Esophagus squamous epithelium (tissue), 4 donors: ENCODE data around the gene PIP5K1B.

Experiments used
- POLR2A ChIP-seq, 4 donors: fragments of 450-650 bp; IDR thresholded peaks; one replicate each; pipeline ENCODE4 v1.6.1; 2017; ENCODE audit warnings: antibody characterized with exemption in 4 of 4, mild to moderate bottlenecking in 4 of 4, moderate library complexity in 3 of 4
- TF ChIP-seq, protein P1 (sequence below), 6 experiments: fragments of 450-650 bp in 4 of 6; fragments of 200-600 bp in 2 of 6; sonication (generic) in 2 of 6; IDR thresholded peaks; one replicate each; pipeline ENCODE4 v1.5.1; 2016 to 2019; ENCODE audit warnings: antibody characterized with exemption in 6 of 6, mild to moderate bottlenecking in 4 of 6, moderate library complexity in 4 of 6

DNA sequence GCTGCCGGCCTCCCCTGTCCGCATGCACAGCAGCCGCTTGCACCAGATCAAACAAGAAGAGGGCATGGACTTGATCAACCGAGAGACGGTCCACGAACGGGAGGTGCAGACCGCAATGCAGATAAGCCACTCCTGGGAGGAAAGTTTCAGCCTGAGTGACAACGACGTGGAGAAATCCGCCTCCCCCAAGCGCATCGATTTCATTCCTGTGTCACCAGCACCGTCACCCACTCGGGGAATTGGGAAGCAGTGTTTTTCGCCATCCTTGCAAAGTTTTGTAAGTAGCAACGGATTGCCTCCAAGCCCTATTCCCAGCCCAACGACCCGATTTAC is 75.3 kb downstream of the PIP5K1B start:
- TF ChIP-seq, protein P1, sequence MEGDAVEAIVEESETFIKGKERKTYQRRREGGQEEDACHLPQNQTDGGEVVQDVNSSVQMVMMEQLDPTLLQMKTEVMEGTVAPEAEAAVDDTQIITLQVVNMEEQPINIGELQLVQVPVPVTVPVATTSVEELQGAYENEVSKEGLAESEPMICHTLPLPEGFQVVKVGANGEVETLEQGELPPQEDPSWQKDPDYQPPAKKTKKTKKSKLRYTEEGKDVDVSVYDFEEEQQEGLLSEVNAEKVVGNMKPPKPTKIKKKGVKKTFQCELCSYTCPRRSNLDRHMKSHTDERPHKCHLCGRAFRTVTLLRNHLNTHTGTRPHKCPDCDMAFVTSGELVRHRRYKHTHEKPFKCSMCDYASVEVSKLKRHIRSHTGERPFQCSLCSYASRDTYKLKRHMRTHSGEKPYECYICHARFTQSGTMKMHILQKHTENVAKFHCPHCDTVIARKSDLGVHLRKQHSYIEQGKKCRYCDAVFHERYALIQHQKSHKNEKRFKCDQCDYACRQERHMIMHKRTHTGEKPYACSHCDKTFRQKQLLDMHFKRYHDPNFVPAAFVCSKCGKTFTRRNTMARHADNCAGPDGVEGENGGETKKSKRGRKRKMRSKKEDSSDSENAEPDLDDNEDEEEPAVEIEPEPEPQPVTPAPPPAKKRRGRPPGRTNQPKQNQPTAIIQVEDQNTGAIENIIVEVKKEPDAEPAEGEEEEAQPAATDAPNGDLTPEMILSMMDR (IDR thresholded peaks at IDR 0.05), result no peak
- TF ChIP-seq POLR2A (IDR thresholded peaks at IDR 0.05), result no peak
